ENCODE data around the gene GSE1.

GSE1 gene

DNA sequence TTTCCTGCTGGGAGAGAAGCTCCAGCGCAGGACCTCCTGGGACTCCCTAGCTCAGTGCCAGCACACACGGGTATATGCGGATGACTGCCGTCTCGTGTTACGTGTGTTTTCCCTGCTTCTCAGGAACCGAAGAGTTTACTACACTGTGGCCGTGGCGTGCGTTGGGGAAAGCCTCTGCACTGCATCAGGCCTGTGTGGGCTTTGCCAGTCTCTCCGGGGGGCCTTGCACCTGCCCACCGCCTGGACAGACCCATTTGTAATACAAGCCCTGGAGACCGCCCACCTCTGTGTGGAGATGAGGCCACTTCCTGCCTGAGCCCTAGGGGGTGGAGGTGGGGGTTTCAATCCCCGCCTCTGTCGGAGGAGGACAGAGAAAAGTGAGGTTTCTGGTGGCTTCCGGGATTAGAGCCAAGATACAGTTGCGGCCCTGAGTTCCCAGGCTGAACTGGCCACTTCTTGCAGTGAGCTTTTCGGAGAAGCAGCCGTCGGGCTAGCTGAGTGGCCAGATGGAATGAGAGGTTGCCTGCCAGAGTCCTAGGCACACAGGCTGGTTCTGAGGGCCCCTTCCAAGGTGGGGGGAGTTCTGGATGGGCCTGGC is 43.4 kb upstream of the GSE1 start:
- peaks cover 76% of the 10 kb centered on the region for H3K4me1 ChIP-seq (ENCODE audit: control insufficient read depth, insufficient read depth, low read length)
- H3K27me3 ChIP-seq (ENCODE audit: control insufficient read depth, insufficient read depth, low read length), result no peaks in the 10 kb centered on the region
- no peaks in the 10 kb centered on the region for H3K9me3 ChIP-seq (ENCODE audit: control insufficient read depth, low read length)
- no peak overlapping the region for H3K4me3 ChIP-seq (ENCODE audit: low read length)
- H3K36me3 ChIP-seq (ENCODE audit: control insufficient read depth, insufficient read depth, low read length), result no peaks in the 10 kb centered on the region
- H3K9ac ChIP-seq (ENCODE audit: low read length), result peak overlapping the region; percentile 33

- peaks cover 81% of the 10 kb centered on the region for H3K4me1 ChIP-seq (ENCODE audit: control insufficient read depth, insufficient read depth, low read length)
- H3K9ac ChIP-seq (ENCODE audit: low read length), result peak overlapping the region; percentile 33
- no peaks in the 10 kb centered on the region for H3K9me3 ChIP-seq (ENCODE audit: control insufficient read depth, low read length)
- no peaks in the 10 kb centered on the region for H3K27me3 ChIP-seq (ENCODE audit: control insufficient read depth, insufficient read depth, low read length)
- H3K36me3 ChIP-seq (ENCODE audit: control insufficient read depth, insufficient read depth, low read length), result no peaks in the 10 kb centered on the region
- no peak overlapping the region for H3K4me3 ChIP-seq (ENCODE audit: low read length)
Measured at GRCh38 chr16:85570213-85570734, 42.8 kb upstream of the GSE1 start.

DNA sequence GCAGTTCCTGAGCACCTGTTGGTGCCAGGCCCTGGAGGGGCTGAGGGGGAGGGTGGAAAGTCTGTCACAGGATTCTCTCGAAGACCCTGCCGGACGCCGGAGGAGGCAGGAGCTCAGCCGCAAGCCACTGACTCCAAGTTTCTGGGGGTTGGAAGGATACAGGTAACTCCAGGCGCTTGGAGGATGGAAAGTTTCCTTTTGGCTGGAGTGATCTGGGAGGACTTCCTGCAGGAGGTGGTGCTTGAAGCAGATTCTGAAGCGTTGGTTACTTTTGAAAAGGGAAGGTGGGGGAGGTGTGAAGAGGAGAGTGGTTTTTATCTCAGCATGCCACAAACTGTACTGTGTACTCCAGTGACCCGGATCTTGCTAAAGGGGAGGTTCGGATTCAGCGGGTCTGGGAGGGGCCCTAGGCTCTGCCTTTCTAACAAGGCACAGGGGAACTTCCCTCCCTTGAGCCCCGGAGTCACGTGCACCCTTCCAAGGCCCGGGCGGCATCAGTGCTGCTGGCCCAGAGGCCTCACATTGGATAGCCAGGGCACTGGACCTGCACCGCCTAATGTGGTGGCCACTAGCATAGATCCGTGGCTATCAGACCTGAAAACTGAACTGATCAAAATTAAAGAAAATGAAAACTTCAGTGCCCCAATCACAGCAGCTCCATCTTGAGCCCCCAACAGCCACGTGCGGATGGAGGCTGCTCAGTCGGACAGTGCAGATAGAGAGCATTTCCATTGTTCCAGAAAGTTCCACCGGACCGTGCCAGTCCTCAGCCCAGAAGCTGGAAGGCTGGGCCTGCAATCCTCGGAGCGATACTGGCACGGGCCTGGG is 42.2 kb upstream of the GSE1 start:
- no peaks in the 10 kb centered on the region for H3K9me3 ChIP-seq (ENCODE audit: control insufficient read depth, low read length)
- peaks cover 78% of the 10 kb centered on the region for H3K4me1 ChIP-seq (ENCODE audit: control insufficient read depth, insufficient read depth, low read length)
- H3K9ac ChIP-seq (ENCODE audit: low read length), result no peak overlapping the region
- H3K36me3 ChIP-seq (ENCODE audit: control insufficient read depth, insufficient read depth, low read length), result no peaks in the 10 kb centered on the region
- H3K4me3 ChIP-seq (ENCODE audit: low read length), result no peak overlapping the region
- H3K27me3 ChIP-seq (ENCODE audit: control insufficient read depth, insufficient read depth, low read length), result no peaks in the 10 kb centered on the region

- Histone ChIP-seq H3K36me3 (ENCODE audit: control insufficient read depth, insufficient read depth, low read length) (no peaks in the 10 kb centered on the region), H3K4me1 (ENCODE audit: control insufficient read depth, insufficient read depth, low read length) (peaks cover 77% of the 10 kb centered on the region), H3K4me3 (ENCODE audit: low read length) (no peak overlapping the region), H3K9me3 (ENCODE audit: control insufficient read depth, low read length) (no peaks in the 10 kb centered on the region), H3K27me3 (ENCODE audit: control insufficient read depth, insufficient read depth, low read length) (no peaks in the 10 kb centered on the region), H3K9ac (ENCODE audit: low read length) (no peak overlapping the region)
Measured at GRCh38 chr16:85571563-85571812, 41.6 kb upstream of the GSE1 start.

DNA sequence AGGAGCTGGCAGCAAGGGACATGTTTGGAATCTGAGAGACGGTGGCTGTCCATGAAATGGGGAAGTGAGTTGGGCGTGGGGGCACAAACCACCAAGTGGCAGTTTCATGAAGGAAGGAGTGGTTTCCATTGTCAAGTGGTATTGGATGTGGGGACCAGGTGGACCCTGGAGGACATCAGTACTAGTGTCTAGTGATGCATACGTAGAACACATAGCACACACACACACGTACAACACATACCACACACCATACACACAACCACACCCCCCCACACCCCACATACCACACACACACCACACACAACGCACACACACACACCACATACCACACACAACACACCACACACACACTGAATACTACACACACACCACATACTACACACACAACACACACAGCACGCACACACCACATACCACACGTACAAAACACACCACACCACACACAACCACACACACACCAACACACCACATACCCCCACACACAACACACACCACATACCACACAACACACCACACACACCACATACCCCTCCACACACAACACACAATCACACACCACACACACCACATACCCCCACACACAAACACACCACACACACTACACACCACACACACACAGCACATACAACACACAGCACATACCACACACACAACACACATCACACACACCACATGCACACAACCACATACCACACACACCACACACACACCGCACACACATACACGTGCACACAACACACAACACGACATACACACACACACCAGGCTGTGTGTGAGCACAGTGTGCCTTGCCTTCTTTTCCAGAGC is 41.1 kb upstream of the GSE1 start:
- Histone ChIP-seq H3K27me3 (ENCODE audit: control insufficient read depth, insufficient read depth, low read length) (no peaks in the 10 kb centered on the region), H3K36me3 (ENCODE audit: control insufficient read depth, insufficient read depth, low read length) (no peaks in the 10 kb centered on the region), H3K4me3 (ENCODE audit: low read length) (no peak overlapping the region), H3K9me3 (ENCODE audit: control insufficient read depth, low read length) (no peaks in the 10 kb centered on the region), H3K9ac (ENCODE audit: low read length) (no peak overlapping the region), H3K4me1 (ENCODE audit: control insufficient read depth, insufficient read depth, low read length) (peaks cover 80% of the 10 kb centered on the region)

GRCh38 chr16:85573045-85573695 is 40.0 kb upstream of the GSE1 start:
- no peak overlapping the region for H3K4me3 ChIP-seq (ENCODE audit: low read length)
- H3K9ac ChIP-seq (ENCODE audit: low read length), result no peak overlapping the region
- no peaks in the 10 kb centered on the region for H3K9me3 ChIP-seq (ENCODE audit: control insufficient read depth, low read length)
- H3K36me3 ChIP-seq (ENCODE audit: control insufficient read depth, insufficient read depth, low read length), result no peaks in the 10 kb centered on the region
- H3K27me3 ChIP-seq (ENCODE audit: control insufficient read depth, insufficient read depth, low read length), result no peaks in the 10 kb centered on the region
- H3K4me1 ChIP-seq (ENCODE audit: control insufficient read depth, insufficient read depth, low read length), result peaks cover 76% of the 10 kb centered on the region

- no peak overlapping the region for H3K4me3 ChIP-seq (ENCODE audit: low read length)
- H3K36me3 ChIP-seq (ENCODE audit: control insufficient read depth, insufficient read depth, low read length), result no peaks in the 10 kb centered on the region
- no peaks in the 10 kb centered on the region for H3K27me3 ChIP-seq (ENCODE audit: control insufficient read depth, insufficient read depth, low read length)
- no peak overlapping the region for H3K9ac ChIP-seq (ENCODE audit: low read length)
- H3K4me1 ChIP-seq (ENCODE audit: control insufficient read depth, insufficient read depth, low read length), result peaks cover 72% of the 10 kb centered on the region
- H3K9me3 ChIP-seq (ENCODE audit: control insufficient read depth, low read length), result no peaks in the 10 kb centered on the region
Measured at GRCh38 chr16:85573696-85574641, 39.2 kb upstream of the GSE1 start.

- H3K4me1 ChIP-seq (ENCODE audit: control insufficient read depth, insufficient read depth, low read length), result peaks cover 71% of the 10 kb centered on the region
- no peak overlapping the region for H3K4me3 ChIP-seq (ENCODE audit: low read length)
- no peaks in the 10 kb centered on the region for H3K27me3 ChIP-seq (ENCODE audit: control insufficient read depth, insufficient read depth, low read length)
- peak overlapping the region; percentile 17 for H3K9ac ChIP-seq (ENCODE audit: low read length)
- H3K36me3 ChIP-seq (ENCODE audit: control insufficient read depth, insufficient read depth, low read length), result no peaks in the 10 kb centered on the region
- no peaks in the 10 kb centered on the region for H3K9me3 ChIP-seq (ENCODE audit: control insufficient read depth, low read length)
Measured at GRCh38 chr16:85574672-85575475, 38.2 kb upstream of the GSE1 start.

GRCh38 chr16:85575920-85576319 is 37.2 kb upstream of the GSE1 start:
- H3K27me3 ChIP-seq (ENCODE audit: control insufficient read depth, insufficient read depth, low read length), result no peaks in the 10 kb centered on the region
- no peak overlapping the region for H3K9ac ChIP-seq (ENCODE audit: low read length)
- H3K4me3 ChIP-seq (ENCODE audit: low read length), result no peak overlapping the region
- peaks cover 65% of the 10 kb centered on the region for H3K4me1 ChIP-seq (ENCODE audit: control insufficient read depth, insufficient read depth, low read length)
- H3K36me3 ChIP-seq (ENCODE audit: control insufficient read depth, insufficient read depth, low read length), result no peaks in the 10 kb centered on the region
- no peaks in the 10 kb centered on the region for H3K9me3 ChIP-seq (ENCODE audit: control insufficient read depth, low read length)

GRCh38 chr16:85576944-85577343 is 36.2 kb upstream of the GSE1 start:
- H3K9ac ChIP-seq (ENCODE audit: low read length), result no peak overlapping the region
- H3K4me3 ChIP-seq (ENCODE audit: low read length), result no peak overlapping the region
- H3K4me1 ChIP-seq (ENCODE audit: control insufficient read depth, insufficient read depth, low read length), result peaks cover 60% of the 10 kb centered on the region
- H3K27me3 ChIP-seq (ENCODE audit: control insufficient read depth, insufficient read depth, low read length), result no peaks in the 10 kb centered on the region
- H3K9me3 ChIP-seq (ENCODE audit: control insufficient read depth, low read length), result no peaks in the 10 kb centered on the region
- no peaks in the 10 kb centered on the region for H3K36me3 ChIP-seq (ENCODE audit: control insufficient read depth, insufficient read depth, low read length)
